Amniotic epithelial cell (primary cell): ENCODE results near the gene OR1J1.

Experiments
- DNase-seq: peaks from one replicate; pipeline ENCODE4 v3.0.0-alpha.2; 2010; ENCODE audit warnings: low read depth

OR1J1 gene

DNA sequence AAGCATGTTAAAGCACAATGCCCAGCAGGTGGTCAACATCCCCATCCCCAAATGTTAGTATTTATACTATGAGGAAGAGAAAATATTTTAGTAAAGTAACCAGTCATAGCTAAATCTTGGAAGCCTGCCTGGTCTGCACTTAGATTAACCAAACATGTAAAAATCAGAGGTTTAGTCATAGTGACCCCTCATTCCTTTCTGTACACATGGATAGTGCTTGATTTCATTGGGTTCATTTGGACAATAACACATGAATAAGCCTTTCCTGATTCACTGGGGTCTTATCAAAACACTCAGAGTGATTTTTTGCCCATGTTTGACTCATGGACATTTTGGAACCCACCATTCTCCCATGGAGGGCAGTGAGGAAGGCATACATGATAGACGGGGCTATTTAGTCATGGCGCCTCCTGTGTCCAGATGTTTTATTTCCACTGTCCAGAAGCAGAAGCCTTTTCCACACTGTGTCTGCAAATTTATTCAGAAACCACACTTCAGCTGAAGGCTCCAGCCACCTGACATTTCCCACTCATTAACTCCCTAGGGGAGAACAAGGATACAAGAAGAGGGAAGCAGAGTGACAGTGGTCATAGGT, 32.5 kb downstream of the OR1J1 start:
- DNase-seq: peak; percentile 39

GRCh38 chr9:122444041-122444733, 33.5 kb downstream of the OR1J1 start:
- peak; percentile 33 for DNase-seq

DNA sequence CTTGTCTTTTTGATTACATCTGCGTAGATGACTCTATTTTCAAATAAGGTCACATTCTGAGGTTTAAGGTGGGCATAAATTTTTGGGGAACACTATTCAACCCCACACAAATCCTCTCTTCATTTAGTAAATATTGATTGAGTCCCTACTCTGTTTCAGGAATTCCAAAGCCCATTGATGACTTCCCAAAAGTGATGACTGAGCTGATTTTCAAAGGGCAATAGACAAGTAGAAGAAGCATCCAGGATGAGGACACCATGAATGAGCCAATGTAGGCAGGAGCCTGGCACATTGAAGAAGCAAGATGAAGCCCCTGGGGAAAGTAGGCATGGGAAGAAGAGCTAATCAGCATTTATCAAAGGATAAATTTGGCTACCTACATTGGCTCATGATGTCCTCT, 35.2 kb downstream of the OR1J1 start:
- DNase-seq: no peak
